K562 (cell line): ENCODE measurements around the gene NMT1. TPM values are rescaled to one million over a fixed set of nuclear protein-coding genes. Genes with fewer than 3 reads are reported as not detected.
A peak's percentile ranks its signal among the peaks of the same experiment; 100 is the strongest.

Experiments
- ARNT ChIP-seq, 2 experiments: fragments of 450-650 bp; IDR thresholded peaks; 2 replicates each; pipeline ENCODE4 v1.6.1; 2016; ENCODE audit warnings: mild to moderate bottlenecking in 1 of 2
- CAMTA2 ChIP-seq: fragments of 250-450 bp; sonication (Bioruptor Pico); conservative IDR thresholded peaks from 2 replicates; pipeline ENCODE4 v1.5.1; 2022
- CTBP1 ChIP-seq: fragments of 450-650 bp; IDR thresholded peaks from 2 replicates; pipeline ENCODE4 v1.6.1; 2016; ENCODE audit warnings: borderline replicate concordance
- GATAD2B ChIP-seq: fragments of 450-650 bp; IDR thresholded peaks from 2 replicates; pipeline ENCODE4 v1.6.1; 2017; ENCODE audit warnings: mild to moderate bottlenecking, borderline replicate concordance
- HOMEZ ChIP-seq: fragments of 250-450 bp; sonication (Bioruptor Pico); IDR thresholded peaks from 2 replicates; pipeline ENCODE4 v1.4.0; 2020; ENCODE audit warnings: mild to moderate bottlenecking, moderate library complexity
- SNIP1 ChIP-seq: fragments of 450-650 bp; IDR thresholded peaks from 2 replicates; pipeline ENCODE4 v1.7.1; 2017; ENCODE audit warnings: low read depth, mild to moderate bottlenecking
- SRF ChIP-seq, 2 experiments: fragments of 250-450, 450-650 bp in 1 of 2; sonication (Bioruptor Pico) in 1 of 2; sonication (generic) in 1 of 2; formaldehyde crosslinking; IDR thresholded peaks; 2 replicates each; pipeline versions ENCODE4 v1.5.0 to v1.5.1; 2020 to 2022; ENCODE audit warnings: mild to moderate bottlenecking in 1 of 2, missing genetic modification reagents in 1 of 2
- ZNF561 ChIP-seq: fragments of 450-650 bp; formaldehyde crosslinking; conservative IDR thresholded peaks from 2 replicates; pipeline ENCODE4 v1.4.0; 2020; ENCODE audit warnings: mild to moderate bottlenecking, moderate library complexity
- polyA plus RNA-seq, 8 experiments: library from polyadenylated mRNA; depleted of rRNA in 4 of 8; stranded (reverse) in 5 of 8; unstranded in 3 of 8; fragments of >200 nt; fragmentation: Nextera tagmentation in 2 of 8; fragmentation: Illumina TruSeq in 1 of 8; extraction: Ambion mirVana in 2 of 8; extraction: Trizol in 1 of 8; gene quantifications; 2 replicates each; pipeline versions ENCODE4 v1.2.1 to v1.2.3, GENCODE V29; 2011 to 2014; ENCODE audit warnings: inconsistent platforms in 1 of 8, missing spikeins in 1 of 8
- total RNA-seq, 7 experiments: library from RNA; depleted of rRNA in 6 of 7; stranded (reverse); fragments of >200 nt in 6 of 7; fragmentation: Illumina TruSeq in 2 of 7; extraction: Trizol in 2 of 7; gene quantifications; 2 replicates each; pipeline versions ENCODE4 v1.2.1 to v1.2.3, GENCODE V29; 2011 to 2021; ENCODE audit warnings: low replicate concordance in 1 of 7
- TF ChIP-seq, protein P1 (sequence below), 2 experiments: fragments of 450-650 bp; IDR thresholded peaks; 2 replicates each; pipeline ENCODE4 v1.6.1; 2016; ENCODE audit warnings: mild to moderate bottlenecking in 2 of 2, borderline replicate concordance in 1 of 2, low read depth in 1 of 2, moderate library complexity in 1 of 2
- TF ChIP-seq, protein P2 (sequence below): IDR thresholded peaks from 2 replicates; pipeline ENCODE4 v1.6.1; 2011; ENCODE audit warnings: borderline replicate concordance, low read depth, mild to moderate bottlenecking, moderate library complexity, low read length; ENCODE audit not compliant: insufficient read depth, poor library complexity, severe bottlenecking
- TF ChIP-seq, protein P3 (sequence below): fragments of 450-650 bp; conservative IDR thresholded peaks from 2 replicates; pipeline ENCODE4 v1.6.1; 2016; ENCODE audit warnings: missing genetic modification characterization, low read depth, mild to moderate bottlenecking, control low read depth, missing compliant biosample characterization

Gene NMT1
- total and polyA plus RNA-seq, 9 of the 15 experiments (the other 6 are each of a cell fraction or from before 2014, with no cell fraction given) = 86.7 to 569 (median 213) TPM

DNA sequence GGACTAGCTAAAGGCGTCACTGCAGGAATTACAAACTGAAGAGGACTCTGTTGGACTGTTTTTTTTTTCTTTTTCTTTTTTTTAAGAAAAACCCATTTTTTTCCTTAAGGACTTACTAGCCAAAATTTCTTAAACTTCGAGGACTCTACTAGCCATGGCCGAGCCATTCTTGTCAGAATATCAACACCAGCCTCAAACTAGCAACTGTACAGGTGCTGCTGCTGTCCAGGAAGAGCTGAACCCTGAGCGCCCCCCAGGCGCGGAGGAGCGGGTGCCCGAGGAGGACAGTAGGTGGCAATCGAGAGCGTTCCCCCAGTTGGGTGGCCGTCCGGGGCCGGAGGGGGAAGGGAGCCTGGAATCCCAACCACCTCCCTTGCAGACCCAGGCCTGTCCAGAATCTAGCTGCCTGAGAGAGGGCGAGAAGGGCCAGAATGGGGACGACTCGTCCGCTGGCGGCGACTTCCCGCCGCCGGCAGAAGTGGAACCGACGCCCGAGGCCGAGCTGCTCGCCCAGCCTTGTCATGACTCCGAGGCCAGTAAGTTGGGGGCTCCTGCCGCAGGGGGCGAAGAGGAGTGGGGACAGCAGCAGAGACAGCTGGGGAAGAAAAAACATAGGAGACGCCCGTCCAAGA, 88.0 kb downstream of the NMT1 start (continued):
- TF ChIP-seq, protein P1, sequence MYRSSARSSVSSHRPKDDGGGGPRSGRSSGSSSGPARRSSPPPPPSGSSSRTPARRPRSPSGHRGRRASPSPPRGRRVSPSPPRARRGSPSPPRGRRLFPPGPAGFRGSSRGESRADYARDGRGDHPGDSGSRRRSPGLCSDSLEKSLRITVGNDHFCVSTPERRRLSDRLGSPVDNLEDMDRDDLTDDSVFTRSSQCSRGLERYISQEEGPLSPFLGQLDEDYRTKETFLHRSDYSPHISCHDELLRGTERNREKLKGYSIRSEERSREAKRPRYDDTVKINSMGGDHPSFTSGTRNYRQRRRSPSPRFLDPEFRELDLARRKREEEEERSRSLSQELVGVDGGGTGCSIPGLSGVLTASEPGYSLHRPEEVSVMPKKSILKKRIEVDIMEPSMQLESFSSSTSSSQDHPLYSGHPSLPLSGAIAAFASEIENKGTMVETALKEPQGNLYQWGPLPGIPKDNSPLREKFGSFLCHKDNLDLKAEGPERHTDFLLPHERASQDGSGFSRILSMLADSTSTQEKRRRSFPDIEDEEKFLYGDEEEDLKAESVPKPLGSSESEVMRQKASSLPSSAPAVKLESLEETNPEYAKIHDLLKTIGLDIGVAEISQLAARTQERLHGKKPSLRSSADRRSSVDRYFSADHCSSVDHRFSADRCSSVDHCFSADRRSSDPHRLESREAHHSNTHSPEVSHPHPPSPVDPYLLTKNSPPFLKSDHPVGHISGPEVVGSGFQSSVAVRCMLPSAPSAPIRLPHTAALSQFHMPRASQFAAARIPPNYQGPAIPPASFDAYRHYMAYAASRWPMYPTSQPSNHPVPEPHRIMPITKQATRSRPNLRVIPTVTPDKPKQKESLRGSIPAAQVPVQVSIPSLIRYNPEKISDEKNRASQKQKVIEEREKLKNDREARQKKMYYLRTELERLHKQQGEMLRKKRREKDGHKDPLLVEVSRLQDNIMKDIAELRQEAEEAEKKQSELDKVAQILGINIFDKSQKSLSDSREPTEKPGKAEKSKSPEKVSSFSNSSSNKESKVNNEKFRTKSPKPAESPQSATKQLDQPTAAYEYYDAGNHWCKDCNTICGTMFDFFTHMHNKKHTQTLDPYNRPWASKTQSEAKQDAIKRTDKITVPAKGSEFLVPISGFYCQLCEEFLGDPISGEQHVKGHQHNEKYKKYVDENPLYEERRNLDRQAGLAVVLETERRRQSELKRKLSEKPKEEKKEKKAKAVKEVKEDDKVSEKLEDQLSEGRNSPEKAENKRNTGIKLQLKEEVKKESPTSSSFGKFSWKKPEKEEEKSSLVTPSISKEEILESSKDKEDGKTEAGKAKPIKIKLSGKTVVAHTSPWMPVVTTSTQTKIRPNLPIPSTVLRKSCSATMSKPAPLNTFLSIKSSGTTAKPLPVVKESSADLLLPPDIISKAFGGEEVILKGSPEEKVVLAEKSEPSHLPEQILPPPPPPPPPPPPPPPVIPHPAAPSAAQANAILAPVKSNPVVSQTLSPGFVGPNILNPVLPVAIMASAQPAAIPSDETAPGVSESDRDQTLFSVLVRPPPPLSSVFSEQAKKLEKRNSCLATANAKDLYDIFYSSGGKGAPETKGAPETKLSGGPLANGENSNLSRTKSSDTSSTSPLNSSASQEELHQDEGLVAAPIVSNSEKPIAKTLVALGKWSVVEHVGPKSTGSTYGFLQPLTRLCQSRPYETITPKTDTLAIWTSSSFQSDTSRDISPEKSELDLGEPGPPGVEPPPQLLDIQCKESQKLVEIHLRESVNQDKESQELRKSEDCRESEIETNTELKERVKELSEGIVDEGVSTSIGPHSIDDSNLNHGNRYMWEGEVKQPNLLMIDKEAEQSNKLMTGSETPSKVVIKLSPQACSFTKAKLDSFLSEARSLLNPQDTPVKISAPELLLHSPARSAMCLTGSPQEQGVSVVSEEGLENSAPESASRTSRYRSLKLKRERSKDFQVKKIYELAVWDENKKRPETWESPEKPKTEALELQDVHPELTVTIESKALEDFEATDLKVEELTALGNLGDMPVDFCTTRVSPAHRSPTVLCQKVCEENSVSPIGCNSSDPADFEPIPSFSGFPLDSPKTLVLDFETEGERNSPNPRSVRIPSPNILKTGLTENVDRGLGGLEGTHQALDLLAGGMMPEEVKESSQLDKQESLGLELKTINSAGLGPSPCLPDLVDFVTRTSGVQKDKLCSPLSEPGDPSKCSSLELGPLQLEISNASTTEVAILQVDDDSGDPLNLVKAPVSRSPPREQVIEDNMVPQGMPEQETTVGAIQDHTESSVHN (IDR thresholded peaks at IDR 0.05; ENCODE audit: borderline replicate concordance in 1 of 2, low read depth in 1 of 2) = no peak
- no peak for TF ChIP-seq CAMTA2 (CRISPR knock-in tag)
- TF ChIP-seq, protein P2, sequence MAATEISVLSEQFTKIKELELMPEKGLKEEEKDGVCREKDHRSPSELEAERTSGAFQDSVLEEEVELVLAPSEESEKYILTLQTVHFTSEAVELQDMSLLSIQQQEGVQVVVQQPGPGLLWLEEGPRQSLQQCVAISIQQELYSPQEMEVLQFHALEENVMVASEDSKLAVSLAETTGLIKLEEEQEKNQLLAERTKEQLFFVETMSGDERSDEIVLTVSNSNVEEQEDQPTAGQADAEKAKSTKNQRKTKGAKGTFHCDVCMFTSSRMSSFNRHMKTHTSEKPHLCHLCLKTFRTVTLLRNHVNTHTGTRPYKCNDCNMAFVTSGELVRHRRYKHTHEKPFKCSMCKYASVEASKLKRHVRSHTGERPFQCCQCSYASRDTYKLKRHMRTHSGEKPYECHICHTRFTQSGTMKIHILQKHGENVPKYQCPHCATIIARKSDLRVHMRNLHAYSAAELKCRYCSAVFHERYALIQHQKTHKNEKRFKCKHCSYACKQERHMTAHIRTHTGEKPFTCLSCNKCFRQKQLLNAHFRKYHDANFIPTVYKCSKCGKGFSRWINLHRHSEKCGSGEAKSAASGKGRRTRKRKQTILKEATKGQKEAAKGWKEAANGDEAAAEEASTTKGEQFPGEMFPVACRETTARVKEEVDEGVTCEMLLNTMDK = peak; percentile 8
- no peak for TF ChIP-seq HOMEZ (CRISPR knock-in tag)
- TF ChIP-seq, protein P3, sequence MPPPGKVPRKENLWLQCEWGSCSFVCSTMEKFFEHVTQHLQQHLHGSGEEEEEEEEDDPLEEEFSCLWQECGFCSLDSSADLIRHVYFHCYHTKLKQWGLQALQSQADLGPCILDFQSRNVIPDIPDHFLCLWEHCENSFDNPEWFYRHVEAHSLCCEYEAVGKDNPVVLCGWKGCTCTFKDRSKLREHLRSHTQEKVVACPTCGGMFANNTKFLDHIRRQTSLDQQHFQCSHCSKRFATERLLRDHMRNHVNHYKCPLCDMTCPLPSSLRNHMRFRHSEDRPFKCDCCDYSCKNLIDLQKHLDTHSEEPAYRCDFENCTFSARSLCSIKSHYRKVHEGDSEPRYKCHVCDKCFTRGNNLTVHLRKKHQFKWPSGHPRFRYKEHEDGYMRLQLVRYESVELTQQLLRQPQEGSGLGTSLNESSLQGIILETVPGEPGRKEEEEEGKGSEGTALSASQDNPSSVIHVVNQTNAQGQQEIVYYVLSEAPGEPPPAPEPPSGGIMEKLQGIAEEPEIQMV (tag) = no peak
- no peak for TF ChIP-seq SNIP1
- TF ChIP-seq ARNT (IDR thresholded peaks at IDR 0.05) = no peak
- TF ChIP-seq SRF (CRISPR knock-in tag; IDR thresholded peaks at IDR 0.05) = peak in 1 of 2 experiments; percentile 62; a peak in 2 of 4 replicates
- peak; percentile 9; the same call in 1 of the 2 replicates for TF ChIP-seq CTBP1
- TF ChIP-seq ZNF561 (CRISPR knock-in tag) = no peak
- TF ChIP-seq GATAD2B = no peak
